NB4 (cell line): ENCODE measurements around the gene ADPRM.

Source experiments
- MYC ChIP-seq: IDR thresholded peaks from 2 replicates; pipeline ENCODE4 v1.6.1; 2011; ENCODE audit warnings: low read depth, low read length
- POLR2A ChIP-seq: IDR thresholded peaks from 2 replicates; pipeline ENCODE4 v1.6.1; 2011; ENCODE audit warnings: mild to moderate bottlenecking; ENCODE audit not compliant: insufficient read length; ENCODE audit errors: extremely low read depth
- TF ChIP-seq, protein P1 (sequence below): IDR thresholded peaks from one replicate; pipeline ENCODE4 v1.5.1; 2012; ENCODE audit warnings: low read depth, low read length
- TF ChIP-seq, protein P2 (sequence below): IDR thresholded peaks from 2 replicates; pipeline ENCODE4 v1.6.1; 2011; ENCODE audit warnings: low read depth, low read length

DNA sequence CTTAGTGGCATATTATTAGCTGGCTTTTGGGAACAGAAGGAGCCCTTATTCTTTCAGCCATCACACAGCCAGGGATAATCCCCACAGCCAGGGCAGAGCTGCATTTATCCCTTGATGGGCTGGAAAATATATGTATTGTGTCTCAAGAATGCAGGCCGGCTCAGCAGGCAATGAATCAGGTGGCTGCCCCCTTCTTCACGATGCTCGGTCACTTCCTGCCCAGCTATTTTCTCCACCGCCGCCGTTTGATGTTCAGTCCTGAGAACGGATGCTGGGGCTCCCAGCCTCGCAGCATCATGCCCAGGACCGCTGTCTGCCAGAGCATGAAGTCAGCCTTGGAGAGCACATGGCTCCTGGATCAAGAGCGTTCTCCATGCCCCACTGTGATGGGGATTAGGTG is 36.0 kb upstream of the ADPRM start:
- TF ChIP-seq, protein P1, sequence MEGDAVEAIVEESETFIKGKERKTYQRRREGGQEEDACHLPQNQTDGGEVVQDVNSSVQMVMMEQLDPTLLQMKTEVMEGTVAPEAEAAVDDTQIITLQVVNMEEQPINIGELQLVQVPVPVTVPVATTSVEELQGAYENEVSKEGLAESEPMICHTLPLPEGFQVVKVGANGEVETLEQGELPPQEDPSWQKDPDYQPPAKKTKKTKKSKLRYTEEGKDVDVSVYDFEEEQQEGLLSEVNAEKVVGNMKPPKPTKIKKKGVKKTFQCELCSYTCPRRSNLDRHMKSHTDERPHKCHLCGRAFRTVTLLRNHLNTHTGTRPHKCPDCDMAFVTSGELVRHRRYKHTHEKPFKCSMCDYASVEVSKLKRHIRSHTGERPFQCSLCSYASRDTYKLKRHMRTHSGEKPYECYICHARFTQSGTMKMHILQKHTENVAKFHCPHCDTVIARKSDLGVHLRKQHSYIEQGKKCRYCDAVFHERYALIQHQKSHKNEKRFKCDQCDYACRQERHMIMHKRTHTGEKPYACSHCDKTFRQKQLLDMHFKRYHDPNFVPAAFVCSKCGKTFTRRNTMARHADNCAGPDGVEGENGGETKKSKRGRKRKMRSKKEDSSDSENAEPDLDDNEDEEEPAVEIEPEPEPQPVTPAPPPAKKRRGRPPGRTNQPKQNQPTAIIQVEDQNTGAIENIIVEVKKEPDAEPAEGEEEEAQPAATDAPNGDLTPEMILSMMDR, result no peak
- TF ChIP-seq POLR2A (no peak), MYC (no peak)
- TF ChIP-seq, protein P2, sequence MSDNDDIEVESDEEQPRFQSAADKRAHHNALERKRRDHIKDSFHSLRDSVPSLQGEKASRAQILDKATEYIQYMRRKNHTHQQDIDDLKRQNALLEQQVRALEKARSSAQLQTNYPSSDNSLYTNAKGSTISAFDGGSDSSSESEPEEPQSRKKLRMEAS, result no peak
